Sigmoid colon (tissue), 4 donors: ENCODE data around the gene ATG7.

Experiments used
- CTCF ChIP-seq, 4 experiments: fragments of 450-650 bp in 3 of 4; fragments of 200-600 bp in 1 of 4; IDR thresholded peaks; one replicate each; pipeline ENCODE4 v1.5.1; 2016 to 2019; ENCODE audit warnings: antibody characterized with exemption in 4 of 4, mild to moderate bottlenecking in 3 of 4, moderate library complexity in 2 of 4
- POLR2A ChIP-seq, 2 donors: fragments of 450-650 bp; IDR thresholded peaks; one replicate each; pipeline ENCODE4 v1.6.1; 2016; ENCODE audit warnings: antibody characterized with exemption in 2 of 2, mild to moderate bottlenecking in 2 of 2, moderate library complexity in 2 of 2
- POLR2AphosphoS5 ChIP-seq, 4 donors: sonication (generic); formaldehyde crosslinking; IDR thresholded peaks; one replicate each; pipeline ENCODE4 v1.6.1; 2017; ENCODE audit warnings: antibody characterized with exemption in 4 of 4

DNA sequence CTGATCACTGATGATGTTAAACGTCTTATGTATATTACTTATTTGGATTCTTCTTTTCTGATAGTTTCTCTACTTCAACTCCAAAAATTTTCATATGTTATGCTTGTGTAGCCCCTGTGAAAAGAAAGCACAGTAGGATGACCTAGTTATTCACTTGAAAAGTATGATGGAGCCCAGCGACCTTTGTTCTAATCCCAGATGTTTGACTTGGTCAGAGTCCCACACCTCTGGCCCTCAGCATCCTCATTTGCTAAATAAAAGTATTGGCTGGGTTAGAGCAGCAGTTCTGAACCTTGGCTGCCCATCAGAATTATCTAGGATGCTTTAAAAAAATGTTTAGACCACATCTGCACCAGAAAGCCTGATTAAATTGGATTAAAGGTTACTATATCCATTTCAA lies 173.7 kb downstream of the ATG7 start:
- no peak for TF ChIP-seq CTCF (IDR thresholded peaks at IDR 0.05)
- no peak for TF ChIP-seq POLR2A (IDR thresholded peaks at IDR 0.05)
- TF ChIP-seq POLR2AphosphoS5 (IDR thresholded peaks at IDR 0.05): no peak
